ENCODE measurements around the gene RASA3. TPM values are rescaled to one million over a fixed set of nuclear protein-coding genes. Genes with fewer than 3 reads are reported as not detected.
"Not testable (repeated sequence)": the region's sequence is repeated elsewhere in the genome, so short reads cannot be mapped to it uniquely, and the experiment has no call there.

RASA3 gene
- total RNA-seq, 1 experiment from 2014 or later, result 10.0 TPM

GRCh38 chr13:114118086-114118485 is 14.3 kb downstream of the RASA3 start:
- no peak overlapping the region for H3K4me2 ChIP-seq
- no peak overlapping the region for H2AFZ ChIP-seq
- peaks cover 17% of the 10 kb centered on the region; the same call in 1 of the 2 replicates for H3F3A ChIP-seq (ENCODE audit: insufficient read depth, low read depth)
- no peaks in the 10 kb centered on the region for H3K9me3 ChIP-seq (ENCODE audit: insufficient read depth, low read depth)
- no peaks in the 10 kb centered on the region for H3K27me3 ChIP-seq (ENCODE audit: insufficient read depth, low read depth)
- CTCF ChIA-PET, result no interaction called here
- no TSS peak for BruUV-seq (replicated peaks)
- no peak overlapping the region for H3K4me3 ChIP-seq
- TF ChIP-seq EZH2 (IDR thresholded peaks at IDR 0.05; ENCODE audit: low read depth) (no peak), CTCF (conservative IDR thresholded peaks at IDR 0.05) (no peak)
- no peaks in the 10 kb centered on the region for H3K36me3 ChIP-seq (ENCODE audit: low read depth)
- no peak for DNase-seq
- intact Hi-C loops (cut with micrococcal nuclease; ENCODE audit: unreplicated experiment), result no loop called here
- no peak overlapping the region for H3K27ac ChIP-seq
- no peaks in the 10 kb centered on the region for H4K20me1 ChIP-seq (ENCODE audit: insufficient read depth)
- H3K9me2 ChIP-seq (ENCODE audit: insufficient read depth), result no peaks in the 10 kb centered on the region
- H3K79me2 ChIP-seq (ENCODE audit: low read depth), result no peaks in the 10 kb centered on the region
- POLR2A ChIA-PET (ENCODE audit: unreplicated experiment), result no interaction called here
- H3K4me1 ChIP-seq (replicated peaks; ENCODE audit: insufficient read depth), result 0 out of 2 replicates have a peak, but pooled peaks cover 4% of the 10 kb centered on the region

GRCh38 chr13:114117341-114117874 is 15.0 kb downstream of the RASA3 start:
- H3K9me2 ChIP-seq (ENCODE audit: insufficient read depth); H3K79me2 ChIP-seq (ENCODE audit: low read depth); DNase-seq; H3K27ac ChIP-seq; H3K27me3 ChIP-seq (ENCODE audit: insufficient read depth, low read depth); BruUV-seq (replicated peaks); H4K20me1 ChIP-seq (ENCODE audit: insufficient read depth); POLR2A ChIA-PET (ENCODE audit: unreplicated experiment); H2AFZ ChIP-seq; H3K9me3 ChIP-seq (ENCODE audit: insufficient read depth, low read depth); intact Hi-C loops (cut with micrococcal nuclease; ENCODE audit: unreplicated experiment); H3K36me3 ChIP-seq (ENCODE audit: low read depth); CTCF ChIA-PET; H3K4me3 ChIP-seq; H3K4me2 ChIP-seq; H3K4me1 ChIP-seq (replicated peaks; ENCODE audit: insufficient read depth): not testable (repeated sequence)
- peaks cover 17% of the 10 kb centered on the region; the same call in 1 of the 2 replicates for H3F3A ChIP-seq (ENCODE audit: insufficient read depth, low read depth)

GRCh38 chr13:114116734-114117133 is 15.7 kb downstream of the RASA3 start:
- POLR2A ChIA-PET (ENCODE audit: unreplicated experiment), result no interaction called here
- CTCF ChIA-PET, result no interaction called here
- no peaks in the 10 kb centered on the region for H3K79me2 ChIP-seq (ENCODE audit: low read depth)
- H3K4me3 ChIP-seq, result no peak overlapping the region
- H3K9me3 ChIP-seq (ENCODE audit: insufficient read depth, low read depth), result no peaks in the 10 kb centered on the region
- H4K20me1 ChIP-seq (ENCODE audit: insufficient read depth), result no peaks in the 10 kb centered on the region
- DNase-seq, result no peak
- no peaks in the 10 kb centered on the region for H3K27me3 ChIP-seq (ENCODE audit: insufficient read depth, low read depth)
- BruUV-seq (replicated peaks), result no TSS peak
- no peak overlapping the region for H3K27ac ChIP-seq
- no peaks in the 10 kb centered on the region for H3K36me3 ChIP-seq (ENCODE audit: low read depth)
- H3K4me1 ChIP-seq (replicated peaks; ENCODE audit: insufficient read depth), result 0 out of 2 replicates have a peak, but pooled peaks cover 4% of the 10 kb centered on the region
- H2AFZ ChIP-seq, result no peak overlapping the region
- no peak overlapping the region for H3K4me2 ChIP-seq
- peaks cover 17% of the 10 kb centered on the region; the same call in 1 of the 2 replicates for H3F3A ChIP-seq (ENCODE audit: insufficient read depth, low read depth)
- no peaks in the 10 kb centered on the region for H3K9me2 ChIP-seq (ENCODE audit: insufficient read depth)
- intact Hi-C loops (cut with micrococcal nuclease; ENCODE audit: unreplicated experiment), result no loop called here
- no peak for TF ChIP-seq EZH2 (IDR thresholded peaks at IDR 0.05; ENCODE audit: low read depth)

- no peak for DNase-seq
- Histone ChIP-seq H3K79me2 (ENCODE audit: low read depth) (no peaks in the 10 kb centered on the region), H3K4me3 (no peak overlapping the region), H3K9me2 (ENCODE audit: insufficient read depth) (no peaks in the 10 kb centered on the region), H3K4me2 (no peak overlapping the region), H3K4me1 (replicated peaks; ENCODE audit: insufficient read depth) (0 out of 2 replicates have a peak, but pooled peaks cover 4% of the 10 kb centered on the region), H3K9me3 (ENCODE audit: insufficient read depth, low read depth) (no peaks in the 10 kb centered on the region), H3K36me3 (ENCODE audit: low read depth) (no peaks in the 10 kb centered on the region), H4K20me1 (ENCODE audit: insufficient read depth) (no peaks in the 10 kb centered on the region), H3K27ac (no peak overlapping the region), H2AFZ (no peak overlapping the region), H3F3A (ENCODE audit: insufficient read depth, low read depth) (peaks cover 13% of the 10 kb centered on the region; the same call in 1 of the 2 replicates), H3K27me3 (ENCODE audit: insufficient read depth, low read depth) (no peaks in the 10 kb centered on the region)
- POLR2A ChIA-PET (ENCODE audit: unreplicated experiment), result no interaction called here
- TF ChIP-seq CTCF (conservative IDR thresholded peaks at IDR 0.05), result no peak
- TF ChIP-seq EZH2 (IDR thresholded peaks at IDR 0.05; ENCODE audit: low read depth), result no peak
- CTCF ChIA-PET, result no interaction called here
- intact Hi-C loops (cut with micrococcal nuclease; ENCODE audit: unreplicated experiment), result no loop called here
- BruUV-seq (replicated peaks), result no TSS peak
Measured at GRCh38 chr13:114115796-114116195, 16.6 kb downstream of the RASA3 start.
